ENCODE measurements around the gene GRHL1.

- TF ChIP-seq CTCF (IDR thresholded peaks at IDR 0.05 in 8 of 11, conservative IDR thresholded peaks at IDR 0.05 in 3 of 11) (no peak), POLR2A (IDR thresholded peaks at IDR 0.05) (no peak), POLR2AphosphoS5 (IDR thresholded peaks at IDR 0.05) (no peak)
Observed at GRCh38 chr2:9958057-9958456, 6.6 kb downstream of the GRHL1 start.
